ENCODE measurements around the gene TP53I11. TPM values are rescaled to one million over a fixed set of nuclear protein-coding genes. Genes with fewer than 3 reads are reported as not detected.

TP53I11 gene
- total RNA-seq, 1 donor from 2014 or later = 23.1 TPM

DNA sequence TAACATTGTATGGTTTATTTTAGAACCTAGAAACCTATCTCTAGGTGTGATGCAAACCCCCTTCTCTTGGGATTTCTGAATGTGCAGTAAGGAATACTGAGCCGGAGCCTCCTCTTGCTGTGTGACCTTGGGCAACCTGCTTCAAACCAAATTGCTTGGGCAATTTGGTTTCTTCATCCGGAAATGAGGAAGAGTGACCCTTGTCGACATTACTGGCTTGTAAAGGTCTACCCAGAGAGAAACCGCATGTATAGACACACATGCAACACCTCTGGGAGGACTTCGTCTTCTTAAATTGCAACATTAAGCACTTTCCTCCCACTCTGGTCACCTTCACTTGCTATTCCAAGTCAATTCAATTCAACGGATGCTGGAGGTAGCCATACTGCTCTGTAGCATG is 19.6 kb upstream of the TP53I11 start:
- H3K9ac ChIP-seq = no peak overlapping the region
- H3K4me2 ChIP-seq = no peak overlapping the region
- TF ChIP-seq EZH2 (IDR thresholded peaks at IDR 0.05) = no peak
- no peak for TF ChIP-seq EZH2phosphoT487 (IDR thresholded peaks at IDR 0.05)
- TF ChIP-seq, protein P1, sequence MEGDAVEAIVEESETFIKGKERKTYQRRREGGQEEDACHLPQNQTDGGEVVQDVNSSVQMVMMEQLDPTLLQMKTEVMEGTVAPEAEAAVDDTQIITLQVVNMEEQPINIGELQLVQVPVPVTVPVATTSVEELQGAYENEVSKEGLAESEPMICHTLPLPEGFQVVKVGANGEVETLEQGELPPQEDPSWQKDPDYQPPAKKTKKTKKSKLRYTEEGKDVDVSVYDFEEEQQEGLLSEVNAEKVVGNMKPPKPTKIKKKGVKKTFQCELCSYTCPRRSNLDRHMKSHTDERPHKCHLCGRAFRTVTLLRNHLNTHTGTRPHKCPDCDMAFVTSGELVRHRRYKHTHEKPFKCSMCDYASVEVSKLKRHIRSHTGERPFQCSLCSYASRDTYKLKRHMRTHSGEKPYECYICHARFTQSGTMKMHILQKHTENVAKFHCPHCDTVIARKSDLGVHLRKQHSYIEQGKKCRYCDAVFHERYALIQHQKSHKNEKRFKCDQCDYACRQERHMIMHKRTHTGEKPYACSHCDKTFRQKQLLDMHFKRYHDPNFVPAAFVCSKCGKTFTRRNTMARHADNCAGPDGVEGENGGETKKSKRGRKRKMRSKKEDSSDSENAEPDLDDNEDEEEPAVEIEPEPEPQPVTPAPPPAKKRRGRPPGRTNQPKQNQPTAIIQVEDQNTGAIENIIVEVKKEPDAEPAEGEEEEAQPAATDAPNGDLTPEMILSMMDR (IDR thresholded peaks at IDR 0.05) = no peak
- Mint-ChIP-seq H3K9me3 (no peaks in the 10 kb centered on the region), H3K36me3 (no peaks in the 10 kb centered on the region), H3K4me1 (peaks cover 33% of the 10 kb centered on the region), H3K27ac (no peak overlapping the region), H3K4me3 (no peak overlapping the region), H3K27me3 (ENCODE audit: insufficient read depth, low read depth) (peaks cover 11% of the 10 kb centered on the region)
- no peaks in the 10 kb centered on the region for H3K27me3 ChIP-seq
- no peaks in the 10 kb centered on the region for H3K9me3 ChIP-seq (ENCODE audit: low read depth)
- no peaks in the 10 kb centered on the region for H4K20me1 ChIP-seq (ENCODE audit: low read depth)
- H3F3A ChIP-seq (ENCODE audit: low read depth) = peaks cover 14% of the 10 kb centered on the region
- H3K36me3 ChIP-seq = no peaks in the 10 kb centered on the region
- peaks cover 22% of the 10 kb centered on the region for H3K4me1 ChIP-seq
- no peaks in the 10 kb centered on the region for H3K79me2 ChIP-seq (ENCODE audit: low read depth)
- no peak overlapping the region for H3K27ac ChIP-seq
- H3K4me3 ChIP-seq = no peak overlapping the region
- H2AFZ ChIP-seq (replicated peaks) = no peak overlapping the region
- DNase-seq (ENCODE audit: low spot score) = no peak

DNA sequence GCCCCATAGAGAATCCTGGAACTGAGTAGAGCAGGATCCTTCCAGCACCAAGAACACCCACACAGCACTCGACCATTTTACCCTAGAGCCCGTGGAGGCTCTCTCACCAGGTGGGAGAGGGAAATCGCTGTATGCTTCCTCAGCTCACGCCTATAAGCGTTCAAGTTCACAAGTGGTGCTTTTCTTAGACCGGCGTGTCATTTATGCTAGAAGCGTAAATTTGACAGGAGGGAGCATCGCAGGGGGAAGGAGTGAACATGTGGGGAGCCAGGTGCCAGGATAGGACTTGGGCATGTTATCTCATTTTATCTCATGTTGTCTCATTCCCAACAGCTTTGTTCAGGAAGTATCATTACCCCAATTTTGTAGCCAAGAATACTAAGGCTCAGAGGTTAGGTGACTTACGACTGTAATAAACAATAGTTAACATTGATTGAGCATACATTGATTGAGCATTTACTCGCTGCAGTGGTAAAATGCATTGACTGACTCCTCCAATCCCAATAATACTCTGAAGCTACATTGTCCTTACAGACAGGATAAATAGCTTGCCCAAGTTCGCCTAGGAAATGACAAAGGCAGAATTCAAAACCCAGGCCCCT is 19.1 kb upstream of the TP53I11 start:
- H3K36me3 Mint-ChIP-seq = no peaks in the 10 kb centered on the region
- Histone ChIP-seq H3K27me3 (no peaks in the 10 kb centered on the region), H3K9ac (no peak overlapping the region), H3K79me2 (ENCODE audit: low read depth) (no peaks in the 10 kb centered on the region), H3K36me3 (no peaks in the 10 kb centered on the region), H3F3A (ENCODE audit: low read depth) (peaks cover 19% of the 10 kb centered on the region), H4K20me1 (ENCODE audit: low read depth) (no peaks in the 10 kb centered on the region), H3K4me1 (peaks cover 28% of the 10 kb centered on the region), H3K27ac (no peak overlapping the region), H2AFZ (replicated peaks) (no peak overlapping the region), H3K9me3 (ENCODE audit: low read depth) (no peaks in the 10 kb centered on the region), H3K4me3 (no peak overlapping the region), H3K4me2 (no peak overlapping the region)
- peaks cover 34% of the 10 kb centered on the region for H3K4me1 Mint-ChIP-seq
- H3K4me3 Mint-ChIP-seq = no peak overlapping the region
- no peak overlapping the region for H3K27ac Mint-ChIP-seq
- peaks cover 11% of the 10 kb centered on the region for H3K27me3 Mint-ChIP-seq (ENCODE audit: insufficient read depth, low read depth)
- TF ChIP-seq EZH2phosphoT487 (IDR thresholded peaks at IDR 0.05) (no peak), EZH2 (IDR thresholded peaks at IDR 0.05) (no peak)
- TF ChIP-seq, protein P1 (IDR thresholded peaks at IDR 0.05) = no peak
- no peak for DNase-seq (ENCODE audit: low spot score)
- H3K9me3 Mint-ChIP-seq = no peaks in the 10 kb centered on the region

GRCh38 chr11:44968510-44968909 is 17.8 kb upstream of the TP53I11 start:
- Histone ChIP-seq H3K27ac (no peak overlapping the region), H3K9me3 (ENCODE audit: low read depth) (no peaks in the 10 kb centered on the region), H2AFZ (replicated peaks) (no peak overlapping the region), H3K36me3 (no peaks in the 10 kb centered on the region), H3K4me3 (no peak overlapping the region), H3K27me3 (no peaks in the 10 kb centered on the region), H3F3A (ENCODE audit: low read depth) (peaks cover 22% of the 10 kb centered on the region), H3K79me2 (ENCODE audit: low read depth) (no peaks in the 10 kb centered on the region), H3K4me2 (no peak overlapping the region), H4K20me1 (ENCODE audit: low read depth) (no peaks in the 10 kb centered on the region), H3K9ac (no peak overlapping the region), H3K4me1 (peaks cover 32% of the 10 kb centered on the region)
- no peaks in the 10 kb centered on the region for H3K36me3 Mint-ChIP-seq
- H3K27me3 Mint-ChIP-seq (ENCODE audit: insufficient read depth, low read depth) = peaks cover 11% of the 10 kb centered on the region
- H3K9me3 Mint-ChIP-seq = no peaks in the 10 kb centered on the region
- H3K4me1 Mint-ChIP-seq = peaks cover 32% of the 10 kb centered on the region
- TF ChIP-seq EZH2phosphoT487 (IDR thresholded peaks at IDR 0.05) = no peak
- TF ChIP-seq, protein P1 (IDR thresholded peaks at IDR 0.05) = no peak
- no peak for TF ChIP-seq EZH2 (IDR thresholded peaks at IDR 0.05)
- no peak overlapping the region for H3K4me3 Mint-ChIP-seq
- no peak for DNase-seq (ENCODE audit: low spot score)
- no peak overlapping the region for H3K27ac Mint-ChIP-seq

All from neural progenitor cell (in vitro differentiated cells).